Mammary epithelial cell (primary cell): ENCODE measurements around the gene DGKI.

Source experiments
- EZH2 ChIP-seq: IDR thresholded peaks from 2 replicates; pipeline ENCODE4 v1.6.1; 2012; ENCODE audit warnings: low read length, inconsistent platforms, borderline replicate concordance
- TF ChIP-seq, protein P1 (sequence below), 2 donors: IDR thresholded peaks in 1 of 2; conservative IDR thresholded peaks in 1 of 2; 2 replicates each; pipeline ENCODE4 v1.5.1; 2011 to 2012; ENCODE audit warnings: inconsistent platforms in 2 of 2, low read length in 2 of 2, mild to moderate bottlenecking in 2 of 2, control low read depth in 1 of 2, low read depth in 1 of 2; ENCODE audit not compliant: insufficient read depth in 1 of 2; ENCODE audit errors: extremely low read depth in 1 of 2

DNA sequence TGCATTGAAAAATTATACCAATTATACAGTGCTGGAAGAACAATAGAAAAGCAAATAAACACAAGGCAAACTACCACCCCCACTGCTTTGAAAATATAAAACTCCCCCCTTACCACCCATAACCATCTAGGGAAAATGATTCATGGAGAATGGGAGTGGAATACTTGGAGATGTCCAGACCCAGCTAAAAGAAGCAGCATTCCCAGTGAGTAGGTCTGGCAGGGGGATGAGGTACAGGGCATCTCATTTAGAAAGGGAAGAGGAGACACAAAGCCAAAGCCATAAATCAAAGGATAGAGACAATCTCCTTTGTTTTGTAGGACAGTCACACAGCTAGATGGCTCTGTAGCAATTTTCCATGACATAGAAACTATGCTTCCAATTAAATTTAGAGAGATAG lies 36.0 kb upstream of the DGKI start:
- TF ChIP-seq, protein P1, sequence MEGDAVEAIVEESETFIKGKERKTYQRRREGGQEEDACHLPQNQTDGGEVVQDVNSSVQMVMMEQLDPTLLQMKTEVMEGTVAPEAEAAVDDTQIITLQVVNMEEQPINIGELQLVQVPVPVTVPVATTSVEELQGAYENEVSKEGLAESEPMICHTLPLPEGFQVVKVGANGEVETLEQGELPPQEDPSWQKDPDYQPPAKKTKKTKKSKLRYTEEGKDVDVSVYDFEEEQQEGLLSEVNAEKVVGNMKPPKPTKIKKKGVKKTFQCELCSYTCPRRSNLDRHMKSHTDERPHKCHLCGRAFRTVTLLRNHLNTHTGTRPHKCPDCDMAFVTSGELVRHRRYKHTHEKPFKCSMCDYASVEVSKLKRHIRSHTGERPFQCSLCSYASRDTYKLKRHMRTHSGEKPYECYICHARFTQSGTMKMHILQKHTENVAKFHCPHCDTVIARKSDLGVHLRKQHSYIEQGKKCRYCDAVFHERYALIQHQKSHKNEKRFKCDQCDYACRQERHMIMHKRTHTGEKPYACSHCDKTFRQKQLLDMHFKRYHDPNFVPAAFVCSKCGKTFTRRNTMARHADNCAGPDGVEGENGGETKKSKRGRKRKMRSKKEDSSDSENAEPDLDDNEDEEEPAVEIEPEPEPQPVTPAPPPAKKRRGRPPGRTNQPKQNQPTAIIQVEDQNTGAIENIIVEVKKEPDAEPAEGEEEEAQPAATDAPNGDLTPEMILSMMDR (conservative IDR thresholded peaks at IDR 0.05 in 1 of 2, IDR thresholded peaks at IDR 0.05 in 1 of 2; ENCODE audit: extremely low read depth in 1 of 2, insufficient read depth in 1 of 2, low read depth in 1 of 2, low read length in 2 of 2), result no peak
- no peak for TF ChIP-seq EZH2
